NCI-H774 (cell line): ENCODE data around the gene PSMD10.

Source experiments
- DNase-seq: peaks from one replicate; lab custom pipeline; 2025; lab: John Stamatoyannopoulos, UW

The PSMD10 gene

GRCh38 chrX:108091264-108091877 is at the start of gene PSMD10, which contains the start of gene ATG4A:
PSMD10 (minus strand) TSS chrX:108091542; CDS start chrX:108091520, 22 bp downstream.
ATG4A (plus strand) TSS chrX:108091778; CDS start chrX:108091827, 49 bp downstream.
- peak; percentile 86 for DNase-seq

GRCh38 chrX:108138814-108139702 is 47.7 kb upstream of the PSMD10 start:
- no peak for DNase-seq

GRCh38 chrX:108134724-108135123 is 43.4 kb upstream of the PSMD10 start:
- DNase-seq: no peak

DNA sequence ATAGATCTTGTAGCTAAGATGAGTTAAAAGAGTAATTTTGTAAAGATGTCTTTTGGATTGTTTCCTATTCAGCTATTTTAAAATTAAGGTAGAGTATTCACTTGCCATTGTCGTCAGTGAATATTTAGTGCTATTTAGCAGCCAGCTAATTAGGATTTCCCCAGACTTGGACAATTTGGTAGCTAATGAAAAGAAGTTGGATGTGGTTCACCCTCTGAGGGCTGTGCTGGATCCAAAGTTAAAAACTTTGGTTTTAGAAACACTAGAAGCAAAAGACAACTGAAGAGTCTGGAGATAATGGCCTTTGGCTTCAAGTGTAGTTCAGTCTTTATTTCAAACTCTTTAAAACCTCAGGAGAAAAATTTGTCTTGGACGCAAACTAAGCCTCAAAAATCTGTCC is 41.5 kb upstream of the PSMD10 start:
- DNase-seq: no peak

DNA sequence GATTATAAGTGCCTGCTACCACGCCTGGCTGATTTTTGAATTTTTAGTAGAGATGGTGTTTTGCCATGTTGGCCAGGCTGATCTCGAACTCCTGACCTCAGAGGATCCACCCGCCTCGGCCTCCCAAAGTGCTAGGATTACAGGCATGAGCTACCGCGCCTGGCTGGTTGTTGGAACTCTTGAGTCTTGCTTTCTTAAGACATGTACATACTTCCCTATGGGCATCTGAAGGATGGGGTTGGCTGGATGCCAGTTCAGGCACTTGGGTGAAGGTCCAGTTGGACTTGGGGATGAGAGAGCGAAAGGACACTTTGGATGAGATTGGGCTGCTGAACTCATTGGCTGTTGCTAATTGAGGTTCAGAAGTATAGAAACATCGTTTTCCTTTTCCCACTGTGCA is 40.7 kb upstream of the PSMD10 start:
- DNase-seq: no peak

- no peak for DNase-seq
Observed at GRCh38 chrX:108131471-108131870, 40.1 kb upstream of the PSMD10 start.

- DNase-seq: no peak
Observed at GRCh38 chrX:108130889-108131288, 39.5 kb upstream of the PSMD10 start.

GRCh38 chrX:108127152-108127551 is 35.8 kb upstream of the PSMD10 start:
- no peak for DNase-seq

GRCh38 chrX:108126661-108127060 is 35.3 kb upstream of the PSMD10 start:
- DNase-seq: no peak

DNA sequence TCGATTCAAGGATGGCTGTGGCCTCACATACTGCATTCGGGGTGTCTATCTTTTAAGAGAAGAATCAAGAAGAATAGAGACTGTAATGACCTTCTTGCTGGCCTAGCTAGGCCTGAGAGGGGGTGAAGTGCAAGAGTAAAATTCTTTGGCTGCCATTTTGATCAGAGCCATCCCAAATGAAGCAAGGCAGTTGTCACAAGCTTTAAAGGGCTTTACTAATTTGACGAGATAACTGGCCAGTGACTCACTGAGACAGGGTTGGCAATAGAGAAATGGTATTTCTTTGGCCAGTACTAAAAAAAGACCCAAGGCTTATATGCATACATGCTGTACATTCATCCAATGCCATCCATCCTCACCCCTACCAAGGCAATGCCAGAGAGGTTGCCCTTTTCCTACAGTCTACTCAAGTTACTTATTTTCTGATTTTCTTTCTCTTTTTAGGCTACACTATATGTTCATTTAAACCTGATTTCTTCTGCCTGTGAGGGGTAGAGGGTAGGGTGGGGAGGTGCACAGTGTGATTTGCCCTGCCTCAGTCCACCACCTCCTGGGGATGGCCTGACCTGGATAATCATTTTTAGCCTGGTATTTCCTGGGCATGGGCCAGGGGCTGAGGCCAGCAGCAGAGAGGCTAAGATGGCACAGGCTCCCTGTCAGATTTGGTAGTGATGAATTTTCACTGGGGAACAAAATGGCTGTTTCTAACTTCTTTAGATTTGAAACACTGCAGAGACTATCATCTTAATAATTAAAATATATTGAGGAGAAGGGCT is 32.4 kb upstream of the PSMD10 start:
- no peak for DNase-seq

- no peak for DNase-seq
Observed at GRCh38 chrX:108122748-108123147, 31.4 kb upstream of the PSMD10 start.

GRCh38 chrX:108121291-108121690 is 29.9 kb upstream of the PSMD10 start:
- no peak for DNase-seq

DNA sequence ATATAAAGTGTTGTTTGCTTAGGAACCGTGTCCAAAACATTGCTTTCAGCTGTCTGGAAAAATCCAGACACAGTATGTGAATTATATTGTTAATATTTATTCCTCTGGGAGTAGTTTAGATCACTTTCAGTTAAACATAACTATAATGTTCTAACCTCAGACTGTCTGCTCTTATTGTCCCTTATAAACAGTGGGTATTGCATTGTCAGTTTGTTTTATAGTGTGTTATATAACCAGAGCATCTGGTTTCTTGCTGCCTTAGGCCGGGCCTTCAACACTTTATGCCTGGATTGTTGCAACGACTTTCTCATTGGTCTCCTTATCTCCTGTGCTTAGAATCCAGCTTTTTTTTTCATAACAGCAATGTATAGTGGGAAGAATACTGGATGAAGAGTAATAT is 26.6 kb upstream of the PSMD10 start:
- no peak for DNase-seq

DNA sequence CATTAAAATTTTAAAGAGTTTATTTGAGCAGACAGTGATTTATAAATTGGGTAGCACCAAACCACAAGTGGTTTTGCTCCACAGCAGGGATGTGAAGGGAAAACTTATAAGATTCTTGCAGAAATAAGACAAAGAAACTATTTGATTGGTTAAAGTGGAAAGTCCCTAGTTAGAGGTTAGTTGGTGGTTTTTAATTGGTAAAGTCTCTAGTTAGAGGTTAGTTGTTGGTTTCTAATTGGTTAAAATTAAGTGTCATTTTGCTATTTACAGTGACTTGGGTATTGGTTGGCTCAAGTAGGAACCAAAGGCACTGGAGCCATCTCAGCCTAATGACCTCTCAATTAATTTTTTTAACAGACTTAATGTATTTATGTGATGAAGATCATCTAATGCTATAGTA is 23.2 kb upstream of the PSMD10 start:
- no peak for DNase-seq

- DNase-seq: no peak
Observed at GRCh38 chrX:108105473-108105872, 14.1 kb upstream of the PSMD10 start.

- no peak for DNase-seq
Observed at GRCh38 chrX:108097380-108097779, 6.0 kb upstream of the PSMD10 start.

DNA sequence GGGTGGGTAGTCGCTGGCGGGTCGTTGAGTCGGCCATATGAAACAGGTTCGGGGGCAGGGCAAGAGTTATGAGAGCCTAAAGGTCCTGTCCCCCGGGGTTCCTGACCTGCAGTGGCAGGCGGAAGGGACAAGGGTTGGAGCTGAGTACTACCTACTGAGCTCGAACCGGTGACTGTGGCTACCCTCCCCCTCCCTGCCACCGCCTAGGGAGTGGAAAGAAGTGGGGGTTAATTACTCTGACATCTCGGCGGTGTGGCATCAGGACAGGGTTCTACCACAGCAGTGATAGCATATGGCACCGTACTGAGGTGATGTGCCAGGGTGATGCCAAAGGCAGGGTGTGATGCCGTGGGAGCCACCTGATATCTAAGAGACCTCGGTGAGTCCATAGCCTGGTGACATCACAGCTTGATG is 543 bp upstream of the PSMD10 start:
- no peak for DNase-seq

- no peak for DNase-seq
Observed at GRCh38 chrX:108090491-108091263, 665 bp downstream of the PSMD10 start.

DNA sequence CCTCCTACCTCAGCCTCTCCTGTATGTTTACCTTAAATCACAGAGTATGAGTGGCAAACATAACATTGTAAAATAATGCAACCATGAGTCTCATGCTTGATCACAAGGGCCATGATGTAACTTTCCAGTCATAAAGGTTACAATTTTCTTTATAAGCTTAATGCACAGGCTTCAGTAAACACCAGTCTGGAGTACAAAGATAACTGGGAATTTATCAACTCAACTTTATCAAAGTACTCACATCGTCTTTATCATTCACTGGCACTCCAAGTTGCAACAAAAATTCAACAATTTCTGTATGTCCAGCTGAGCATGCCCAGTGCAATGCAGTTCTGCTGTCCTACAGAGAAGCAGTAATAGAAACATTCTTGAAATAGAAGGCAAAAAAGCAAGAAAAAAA is 2.8 kb downstream of the PSMD10 start:
- no peak for DNase-seq

DNA sequence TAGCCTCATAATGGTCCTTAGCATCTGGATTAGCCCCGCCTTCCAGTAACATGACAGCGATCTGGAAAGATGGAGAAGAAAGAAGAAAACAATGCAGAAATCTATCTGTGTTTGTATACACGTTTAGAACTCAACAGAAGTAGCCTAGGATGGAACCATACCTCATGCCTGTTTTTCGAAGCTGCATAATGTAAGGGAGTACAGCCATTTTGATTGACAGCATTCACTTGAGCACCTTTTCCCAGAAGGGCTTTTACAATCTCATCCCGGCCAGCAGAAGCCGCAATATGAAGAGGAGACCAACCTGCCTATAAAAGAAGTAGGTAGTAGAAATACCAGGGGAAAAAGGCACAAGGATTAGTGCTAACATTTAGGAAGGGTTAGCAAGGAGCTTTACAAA is 3.5 kb downstream of the PSMD10 start:
- no peak for DNase-seq

- DNase-seq: no peak
Observed at GRCh38 chrX:108081110-108081509, 10.2 kb downstream of the PSMD10 start.

DNA sequence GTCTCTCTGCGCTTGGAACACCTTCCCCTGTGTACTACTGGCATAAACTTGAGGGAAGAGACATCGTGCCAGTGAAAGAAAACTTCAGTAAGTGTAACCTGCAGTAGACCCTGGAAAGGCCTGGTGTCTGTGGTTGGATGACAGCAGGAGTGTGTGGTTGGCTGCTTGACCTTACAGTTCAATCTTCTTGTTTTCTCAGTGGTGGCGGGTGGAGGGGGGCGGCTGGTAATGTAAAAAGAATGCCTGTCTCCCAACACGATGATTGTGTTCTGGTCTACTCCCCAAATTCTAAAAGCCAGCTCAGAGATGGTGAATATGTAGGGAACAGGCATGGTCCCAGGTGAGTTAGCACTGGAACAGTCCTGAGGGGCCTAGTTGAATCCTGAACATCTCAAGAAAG is 18.6 kb downstream of the PSMD10 start:
- DNase-seq: no peak
